PC-3 (cell line): ENCODE results near the gene CELA1. TPM values are rescaled to one million over a fixed set of nuclear protein-coding genes. Genes with fewer than 3 reads are reported as not detected.

Source experiments
- ATAC-seq: fragments of 200-7000 bp; cut with Tn5 transposase; 2 replicates; pipeline ENCODE4 v1.9.1; 2020; ENCODE audit warnings: mild to moderate bottlenecking, moderate library complexity
- BruUV-seq: library from RNA; stranded (reverse); fragments of 400-500 nt; replicated peaks from 2 replicates; lab custom pipeline; 2021; lab: Mats Ljungman, UMichigan
- CTCF ChIA-PET: fragments of 300-600 bp; sonication (Branson Sonifier 250); formaldehyde crosslinking; loops from one replicate; lab custom pipeline; 2022; ENCODE audit warnings: antibody characterized with exemption; lab: Charles Lee
- POLR2A ChIA-PET: fragments of 300-600 bp; sonication (Branson Sonifier 250); formaldehyde crosslinking; loops from one replicate; lab custom pipeline; 2022; ENCODE audit warnings: antibody characterized with exemption; ENCODE audit not compliant: unreplicated experiment; lab: Charles Lee
- DNase-seq: peaks from one replicate; pipeline ENCODE4 v3.0.0-alpha.2; 2015
- H2AFZ ChIP-seq: fragments of 300-600 bp; sonication (generic); 2 replicates; pipeline ENCODE4 v1.6.0; 2016; ENCODE audit warnings: antibody characterized with exemption, low read length
- H3F3A ChIP-seq: fragments of 300-600 bp; sonication (generic); one replicate; pipeline ENCODE4 v1.6.0; 2017; ENCODE audit warnings: antibody characterized with exemption, low read length, control low read depth, mild to moderate bottlenecking; ENCODE audit not compliant: unreplicated experiment
- H3K27ac ChIP-seq: fragments of 300-600 bp; sonication (generic); 2 replicates; pipeline ENCODE4 v1.5.1; 2016; ENCODE audit warnings: mild to moderate bottlenecking, low read length
- H3K27me3 ChIP-seq: fragments of 300-600 bp; sonication (generic); 2 replicates; pipeline ENCODE4 v1.6.1; 2016; ENCODE audit warnings: low read length, mixed read lengths
- H3K36me3 ChIP-seq: fragments of 300-600 bp; sonication (generic); 2 replicates; pipeline ENCODE4 v1.6.1; 2016; ENCODE audit warnings: low read depth, mixed run types, low read length, mixed read lengths
- H3K4me1 ChIP-seq: fragments of 300-600 bp; sonication (generic); 2 replicates; pipeline ENCODE4 v1.5.1; 2016; ENCODE audit warnings: low read length; ENCODE audit not compliant: insufficient read depth
- H3K4me2 ChIP-seq: fragments of 300-600 bp; sonication (generic); 2 replicates; pipeline ENCODE4 v1.6.0; 2016; ENCODE audit warnings: low read length
- H3K4me3 ChIP-seq: fragments of 300-600 bp; sonication (generic); 2 replicates; pipeline ENCODE4 v1.5.1; 2016; ENCODE audit warnings: mild to moderate bottlenecking, low read length, mixed read lengths
- H3K79me2 ChIP-seq: fragments of 300-600 bp; sonication (generic); 2 replicates; pipeline ENCODE4 v1.6.1; 2017; ENCODE audit warnings: low read length, mixed read lengths
- H3K9ac ChIP-seq: fragments of 300-600 bp; sonication (generic); 2 replicates; pipeline ENCODE4 v1.6.0; 2016; ENCODE audit warnings: mild to moderate bottlenecking, low read length
- H3K9me2 ChIP-seq: fragments of 300-600 bp; sonication (generic); replicated peaks from 2 replicates; pipeline ENCODE4 v1.6.1; 2016; ENCODE audit warnings: mixed run types, low read length, mixed read lengths
- H3K9me3 ChIP-seq: fragments of 300-600 bp; sonication (generic); 2 replicates; pipeline ENCODE4 v1.6.1; 2016; ENCODE audit warnings: low read length, mixed read lengths
- H4K20me1 ChIP-seq: fragments of 300-600 bp; sonication (generic); 2 replicates; pipeline ENCODE4 v1.6.1; 2016; ENCODE audit warnings: low read length, mixed read lengths
- CTCF ChIP-seq: fragments of 300-600 bp; sonication (generic); conservative IDR thresholded peaks from 2 replicates; pipeline ENCODE4 v1.5.1; 2017; ENCODE audit warnings: antibody characterized with exemption, low read depth, mild to moderate bottlenecking, low read length
- EZH2 ChIP-seq: fragments of 300-600 bp; sonication (generic); IDR thresholded peaks from one replicate; pipeline ENCODE4 v1.6.1; 2017; ENCODE audit warnings: antibody characterized with exemption, mild to moderate bottlenecking, low read length; ENCODE audit not compliant: unreplicated experiment
- EZH2phosphoT487 ChIP-seq: fragments of 300-600 bp; sonication (generic); IDR thresholded peaks from 2 replicates; pipeline ENCODE4 v1.6.1; 2018; ENCODE audit warnings: mild to moderate bottlenecking, antibody characterized with exemption, low read length, borderline replicate concordance
- intact Hi-C: fragments of 100-400 bp; cut with micrococcal nuclease; formaldehyde crosslinking; loops from 2 replicates; pipeline ENCODE4 v1.9.0; 2023
- total RNA-seq: library from RNA; depleted of rRNA; stranded (reverse); fragments of >200 nt; gene quantifications from 2 replicates; pipeline ENCODE4 v1.2.3, GENCODE V29; 2014

Gene CELA1
- total RNA-seq, 1 experiment from 2014 or later: not detected

- peak overlapping the region; percentile 91 for H3K4me2 ChIP-seq
- H3K9me3 ChIP-seq: no peaks in the 10 kb centered on the region
- no peak for TF ChIP-seq EZH2phosphoT487
- no peaks in the 10 kb centered on the region for H3K36me3 ChIP-seq
- peaks cover 86% of the 10 kb centered on the region for H3K4me1 ChIP-seq
- DNase-seq (peak; percentile 14), ATAC-seq (no peak)
- H3F3A ChIP-seq: peaks cover 3% of the 10 kb centered on the region
- TSS peak; percentile 40 for BruUV-seq
- peak overlapping the region; percentile 88 for H3K4me3 ChIP-seq
- peak overlapping the region; percentile 97 for H3K27ac ChIP-seq
- POLR2A ChIA-PET: interaction anchor here (0.5 to 0.6 kb wide), 2 partner anchors 24 to 927 kb away, joined by 13 to 24 read pairs; no protein-coding TSS in a partner anchor
- CTCF ChIA-PET: interaction anchor here (1.5 kb wide), 1 partner anchor 19 kb away, joined by 5 read pairs; no protein-coding TSS in a partner anchor
- H3K9me2 ChIP-seq: no peaks in the 10 kb centered on the region
- no peak overlapping the region for H2AFZ ChIP-seq
- H3K79me2 ChIP-seq: peaks cover 66% of the 10 kb centered on the region
- H3K9ac ChIP-seq: peak overlapping the region; percentile 91
- intact Hi-C loops: no loop called here
- no peaks in the 10 kb centered on the region for H4K20me1 ChIP-seq
- no peaks in the 10 kb centered on the region for H3K27me3 ChIP-seq
Measured at GRCh38 chr12:51390457-51390856, 44.0 kb upstream of the CELA1 start.

- Histone ChIP-seq H3K9me2 (no peaks in the 10 kb centered on the region), H4K20me1 (no peaks in the 10 kb centered on the region), H3F3A (no peaks in the 10 kb centered on the region), H3K79me2 (peaks cover 73% of the 10 kb centered on the region), H3K27ac (peak overlapping the region; percentile 97), H3K4me3 (peak overlapping the region; percentile 19; the same call in 1 of the 2 replicates), H2AFZ (no peak overlapping the region), H3K36me3 (no peaks in the 10 kb centered on the region), H3K9ac (peak overlapping the region; percentile 38), H3K4me2 (peak overlapping the region; percentile 55), H3K9me3 (no peaks in the 10 kb centered on the region), H3K27me3 (no peaks in the 10 kb centered on the region), H3K4me1 (peaks cover 86% of the 10 kb centered on the region)
- ATAC-seq (peak; percentile 19), DNase-seq (peak; percentile 78)
- CTCF ChIA-PET: no interaction called here
- intact Hi-C loops: no loop called here
- POLR2A ChIA-PET: interaction anchor here (0.6 kb wide), 1 partner anchor 103 kb away, joined by 3 read pairs; no protein-coding TSS in a partner anchor
- TF ChIP-seq CTCF (no peak), EZH2 (no peak), EZH2phosphoT487 (no peak)
- no TSS peak for BruUV-seq
Measured at GRCh38 chr12:51389302-51389999, 43.0 kb upstream of the CELA1 start.

- CTCF ChIA-PET: no interaction called here
- POLR2A ChIA-PET: interaction anchor here (0.6 kb wide), 1 partner anchor 103 kb away, joined by 3 read pairs; no protein-coding TSS in a partner anchor
Measured at GRCh38 chr12:51388846-51389245, 42.4 kb upstream of the CELA1 start.

More at GRCh38 chr12:51388846-51389245, 42.4 kb upstream of the CELA1 start:
- no peaks in the 10 kb centered on the region for H3K9me2 ChIP-seq
- ATAC-seq: no peak
- TF ChIP-seq EZH2 (no peak), CTCF (no peak), EZH2phosphoT487 (no peak)
- H4K20me1 ChIP-seq: no peaks in the 10 kb centered on the region
- no peaks in the 10 kb centered on the region for H3K9me3 ChIP-seq
- H3F3A ChIP-seq: no peaks in the 10 kb centered on the region
- H3K4me2 ChIP-seq: peak overlapping the region; percentile 55
- H3K27me3 ChIP-seq: no peaks in the 10 kb centered on the region
- DNase-seq: no peak
- intact Hi-C loops: no loop called here
- peak overlapping the region; percentile 97 for H3K27ac ChIP-seq
- no TSS peak for BruUV-seq
- no peaks in the 10 kb centered on the region for H3K36me3 ChIP-seq
- peak overlapping the region; percentile 2; the same call in 1 of the 2 replicates for H3K4me3 ChIP-seq
- peak overlapping the region; percentile 44; the same call in 1 of the 2 replicates for H3K9ac ChIP-seq
- H3K4me1 ChIP-seq: peaks cover 86% of the 10 kb centered on the region
- H2AFZ ChIP-seq: no peak overlapping the region
- peaks cover 72% of the 10 kb centered on the region for H3K79me2 ChIP-seq
